Measurements from ENCODE around the gene BCL2L2. TPM values are rescaled to one million over a fixed set of nuclear protein-coding genes. Genes with fewer than 3 reads are reported as not detected.

Gene BCL2L2
- total RNA-seq, 1 experiment from 2014 or later, result 18.2 TPM

DNA sequence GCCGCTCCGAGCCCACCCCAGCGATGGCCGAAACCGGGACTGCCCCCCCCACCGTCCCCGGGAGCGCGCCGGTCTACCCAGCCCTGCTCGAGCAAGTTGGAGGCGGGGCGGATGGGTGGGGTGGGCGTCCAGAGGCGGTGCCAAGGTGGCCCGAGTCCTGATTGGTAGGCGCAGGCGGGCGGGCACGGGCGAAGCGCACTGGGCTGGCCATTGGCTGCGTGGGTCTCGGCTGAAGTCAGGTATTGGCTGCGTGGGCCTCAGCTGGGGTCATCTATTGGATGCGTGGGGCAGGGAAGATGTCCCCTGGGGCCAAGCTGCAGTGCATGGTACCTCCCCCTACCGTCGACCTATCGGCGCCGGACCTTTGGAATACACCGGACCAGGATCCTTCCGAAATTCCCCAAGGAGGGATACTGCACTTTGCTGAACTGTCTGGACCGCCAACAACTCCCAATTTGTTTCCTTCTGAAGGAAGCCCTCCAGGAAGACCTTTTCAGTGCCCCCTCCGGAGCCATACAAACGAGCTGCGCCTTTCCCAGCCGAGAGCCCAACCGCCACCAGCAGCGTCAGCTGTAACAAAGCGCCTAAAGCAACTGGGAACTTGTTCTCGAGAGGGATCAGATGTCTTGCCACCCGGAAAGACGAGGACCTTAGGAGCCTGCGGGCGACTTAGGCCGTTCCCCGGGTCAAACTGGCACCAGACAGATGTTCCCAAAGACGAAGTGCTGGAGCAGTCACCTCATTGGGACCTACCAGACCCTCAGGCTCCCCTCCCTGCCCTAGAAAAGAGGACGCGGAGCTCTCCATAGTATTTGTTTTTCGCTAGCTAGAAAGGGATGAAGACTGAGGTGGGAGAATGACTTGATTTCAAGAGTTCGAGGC lies 20.4 kb upstream of the BCL2L2 start, which contains the start of gene HOMEZ (continued):
- TF ChIP-seq MAX (CRISPR knock-in tag; IDR thresholded peaks at IDR 0.05) (peak; percentile 64), ETV6 (CRISPR knock-in tag; IDR thresholded peaks at IDR 0.05) (0 out of 2 replicates have a peak, but pooled peaks have one; percentile 37), CREB1 (CRISPR knock-in tag; IDR thresholded peaks at IDR 0.05) (no peak), CTCF (IDR thresholded peaks at IDR 0.05) (no peak), GABPB1 (CRISPR knock-in tag; IDR thresholded peaks at IDR 0.05) (peak; percentile 69)

DNA sequence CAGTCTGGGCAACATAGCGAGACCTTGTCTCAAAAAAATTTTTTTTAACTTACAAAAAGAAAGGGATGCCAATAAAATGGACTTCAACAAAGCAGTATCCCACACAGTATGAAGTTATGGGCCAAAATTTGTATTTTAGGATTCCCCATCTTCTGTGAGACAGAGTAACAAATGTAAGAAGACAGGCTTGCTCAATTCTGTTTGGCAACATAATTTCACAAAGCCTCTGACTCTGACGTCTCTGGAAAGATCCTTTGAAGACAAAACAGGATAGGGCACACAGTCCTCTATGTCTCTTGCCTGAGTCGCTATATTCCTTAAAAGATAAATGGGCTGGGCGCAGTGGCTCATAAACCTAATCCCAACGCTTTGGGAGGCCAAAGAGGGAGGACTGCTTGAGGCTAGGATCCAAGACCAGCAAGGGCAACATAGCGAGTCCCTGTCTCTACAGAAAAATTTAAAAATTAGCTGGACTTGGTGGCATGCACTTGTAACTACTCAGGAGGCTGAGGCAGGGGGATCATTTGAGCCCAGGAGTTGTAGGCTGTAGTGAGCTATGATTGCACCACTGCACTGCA lies 19.6 kb upstream of the BCL2L2 start:
- no peak for DNase-seq (ENCODE audit: low spot score)
- ChIA-PET CTCF (interaction anchor here (0.5 to 2.3 kb wide), 15 partner anchors 11 to 218 kb away, joined by 3 to 23 read pairs (median 3); partner anchors contain the start of genes BCL2L2 and SLC22A17), POLR2A (interaction anchor here (1.0 to 1.7 kb wide), 6 partner anchors 8 to 215 kb away, joined by 3 to 8 read pairs (median 4); partner anchors contain the start of genes BCL2L2 and PABPN1)
- Mint-ChIP-seq H3K27ac (peak overlapping the region; percentile 100), H3K27me3 (ENCODE audit: low read depth) (peaks cover 68% of the 10 kb centered on the region), H3K4me3 (peak overlapping the region; percentile 93), H3K4me1 (peaks cover 13% of the 10 kb centered on the region), H3K9me3 (no peaks in the 10 kb centered on the region), H3K36me3 (no peaks in the 10 kb centered on the region)
- no peak for ATAC-seq
- TF ChIP-seq FOXP4 (CRISPR knock-in tag; IDR thresholded peaks at IDR 0.05), result no peak
- TF ChIP-seq ZNF232 (CRISPR knock-in tag; IDR thresholded peaks at IDR 0.05), result no peak
- no peak for TF ChIP-seq E2F5 (CRISPR knock-in tag; IDR thresholded peaks at IDR 0.05)
- TF ChIP-seq MAX (CRISPR knock-in tag; IDR thresholded peaks at IDR 0.05), result no peak
- TF ChIP-seq RORB (CRISPR knock-in tag; IDR thresholded peaks at IDR 0.05), result no peak
- no peak for TF ChIP-seq E2F1 (CRISPR knock-in tag; IDR thresholded peaks at IDR 0.05)
- no peak for TF ChIP-seq ATF6 (CRISPR knock-in tag; IDR thresholded peaks at IDR 0.05)
- no peak for TF ChIP-seq SMAD3 (CRISPR knock-in tag; IDR thresholded peaks at IDR 0.05; ENCODE audit: borderline replicate concordance)
- TF ChIP-seq AR (CRISPR knock-in tag; IDR thresholded peaks at IDR 0.05), result no peak

Measured in WTC11 (cell line).